Upper lobe of left lung (tissue), 6 donors: ENCODE data around the gene FLNB. TPM values are rescaled to one million over a fixed set of nuclear protein-coding genes. Genes with fewer than 3 reads are reported as not detected.

Experiments
- ATAC-seq, 2 donors: fragments of 200-7000 bp; cut with Tn5 transposase; one replicate each; pipeline ENCODE4 v1.9.1; 2022; ENCODE audit warnings: mild to moderate bottlenecking in 2 of 2, moderate library complexity in 2 of 2; ENCODE audit not compliant: low FRiP score in 2 of 2
- DNase-seq, 2 donors: peaks; one replicate each; pipeline ENCODE4 v3.0.0-alpha.2; 2019 to 2020
- H3K27ac ChIP-seq, 4 donors: fragments of 200-600 bp; sonication (generic); one replicate each; pipeline ENCODE4 v1.5.1; 2016 to 2019
- H3K27me3 ChIP-seq, 4 donors: fragments of 200-600 bp; sonication (generic); one replicate each; pipeline ENCODE4 v1.5.1; 2017 to 2019
- H3K36me3 ChIP-seq, 4 donors: fragments of 200-600 bp; sonication (generic); one replicate each; pipeline ENCODE4 v1.5.1; 2016 to 2019
- H3K4me1 ChIP-seq, 4 donors: fragments of 200-600 bp; sonication (generic); one replicate each; pipeline ENCODE4 v1.5.1; 2018 to 2019
- H3K4me3 ChIP-seq, 4 donors: fragments of 200-600 bp; sonication (generic); one replicate each; pipeline ENCODE4 v1.5.1; 2017 to 2019; ENCODE audit warnings: mild to moderate bottlenecking in 2 of 4, moderate library complexity in 1 of 4
- H3K9me3 ChIP-seq, 4 donors: fragments of 200-600 bp; sonication (generic); one replicate each; pipeline ENCODE4 v1.5.1; 2018 to 2019
- EP300 ChIP-seq, 4 donors: sonication (generic); formaldehyde crosslinking; IDR thresholded peaks; one replicate each; pipeline ENCODE4 v1.5.1; 2017; ENCODE audit warnings: antibody characterized with exemption in 4 of 4, control low read depth in 2 of 4
- POLR2A ChIP-seq, 4 donors: fragments of 450-650 bp; IDR thresholded peaks; one replicate each; pipeline ENCODE4 v1.5.1; 2016 to 2017; ENCODE audit warnings: antibody characterized with exemption in 4 of 4, mild to moderate bottlenecking in 2 of 4
- POLR2AphosphoS5 ChIP-seq, 2 donors: sonication (generic); formaldehyde crosslinking; IDR thresholded peaks; one replicate each; pipeline ENCODE4 v1.5.1; 2017; ENCODE audit warnings: antibody characterized with exemption in 2 of 2
- WGBS, 2 donors: methylation state at CpG; one replicate each; pipeline ENCODE4 v1.1.5; 2017 to 2018; 5-methylcytosine and 5-hydroxymethylcytosine counted together
- total RNA-seq, 6 donors: library from RNA; depleted of rRNA in 4 of 6; stranded (reverse); fragments of >200 nt in 4 of 6; gene quantifications; one replicate each; pipeline versions ENCODE4 v1.1.0 to v1.2.1, GENCODE V29; 2016 to 2021
- TF ChIP-seq, protein P1 (sequence below), 6 experiments: fragments of 450-650 bp in 4 of 6; fragments of 200-600 bp in 2 of 6; sonication (generic) in 2 of 6; IDR thresholded peaks; one replicate each; pipeline ENCODE4 v1.5.1; 2016 to 2019; ENCODE audit warnings: antibody characterized with exemption in 6 of 6
- donor health status: DM: no; HTN: no; CAD: no; lungs with moderate emphysema.
- donor health status: DM: no; HTN: yes; CAD: no; lungs with severe emphysema.

The FLNB gene
- total RNA-seq, 6 donors from 2014 or later = 101 to 193 (median 127) TPM

DNA sequence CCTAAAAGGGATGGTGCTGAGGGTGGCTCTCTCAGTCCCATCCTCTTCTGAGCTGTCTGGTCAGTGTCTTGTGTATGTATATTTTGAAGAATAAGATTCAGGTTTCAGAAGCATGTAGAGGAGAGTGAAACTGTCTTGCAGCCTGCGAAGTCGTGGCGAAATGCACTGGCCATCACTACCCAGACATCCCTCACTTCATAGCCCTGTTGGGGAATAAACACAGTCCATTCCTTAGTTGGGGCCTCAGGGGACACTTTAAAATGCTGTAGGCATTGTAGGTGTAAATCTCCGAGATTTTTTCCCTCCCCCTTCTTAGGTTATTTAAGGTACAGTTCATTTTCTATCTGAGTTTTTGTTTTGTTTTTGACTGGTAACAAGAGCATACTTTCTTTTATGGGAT is 108.8 kb downstream of the FLNB start:
- Histone ChIP-seq H3K4me1 (peaks cover 20 to 41% (median 27%) of the 10 kb centered on the region in 4 donors), H3K9me3 (no peaks in the 10 kb centered on the region), H3K27me3 (no peaks in the 10 kb centered on the region), H3K27ac (peak overlapping the region; percentile 22 to 53 (median 46)), H3K4me3 (no peak overlapping the region), H3K36me3 (peaks cover 0 to 50% (median 29%) of the 10 kb centered on the region in 4 donors)
- DNase-seq (no peak), ATAC-seq (no peak)
- TF ChIP-seq, protein P1, sequence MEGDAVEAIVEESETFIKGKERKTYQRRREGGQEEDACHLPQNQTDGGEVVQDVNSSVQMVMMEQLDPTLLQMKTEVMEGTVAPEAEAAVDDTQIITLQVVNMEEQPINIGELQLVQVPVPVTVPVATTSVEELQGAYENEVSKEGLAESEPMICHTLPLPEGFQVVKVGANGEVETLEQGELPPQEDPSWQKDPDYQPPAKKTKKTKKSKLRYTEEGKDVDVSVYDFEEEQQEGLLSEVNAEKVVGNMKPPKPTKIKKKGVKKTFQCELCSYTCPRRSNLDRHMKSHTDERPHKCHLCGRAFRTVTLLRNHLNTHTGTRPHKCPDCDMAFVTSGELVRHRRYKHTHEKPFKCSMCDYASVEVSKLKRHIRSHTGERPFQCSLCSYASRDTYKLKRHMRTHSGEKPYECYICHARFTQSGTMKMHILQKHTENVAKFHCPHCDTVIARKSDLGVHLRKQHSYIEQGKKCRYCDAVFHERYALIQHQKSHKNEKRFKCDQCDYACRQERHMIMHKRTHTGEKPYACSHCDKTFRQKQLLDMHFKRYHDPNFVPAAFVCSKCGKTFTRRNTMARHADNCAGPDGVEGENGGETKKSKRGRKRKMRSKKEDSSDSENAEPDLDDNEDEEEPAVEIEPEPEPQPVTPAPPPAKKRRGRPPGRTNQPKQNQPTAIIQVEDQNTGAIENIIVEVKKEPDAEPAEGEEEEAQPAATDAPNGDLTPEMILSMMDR (IDR thresholded peaks at IDR 0.05) = no peak
- no peak for TF ChIP-seq EP300 (IDR thresholded peaks at IDR 0.05)
- no peak for TF ChIP-seq POLR2A (IDR thresholded peaks at IDR 0.05)
- TF ChIP-seq POLR2AphosphoS5 (IDR thresholded peaks at IDR 0.05) = no peak
- 61 to 76% methylated on average over 4 of the region's 4 CpGs for WGBS, 2 donors

DNA sequence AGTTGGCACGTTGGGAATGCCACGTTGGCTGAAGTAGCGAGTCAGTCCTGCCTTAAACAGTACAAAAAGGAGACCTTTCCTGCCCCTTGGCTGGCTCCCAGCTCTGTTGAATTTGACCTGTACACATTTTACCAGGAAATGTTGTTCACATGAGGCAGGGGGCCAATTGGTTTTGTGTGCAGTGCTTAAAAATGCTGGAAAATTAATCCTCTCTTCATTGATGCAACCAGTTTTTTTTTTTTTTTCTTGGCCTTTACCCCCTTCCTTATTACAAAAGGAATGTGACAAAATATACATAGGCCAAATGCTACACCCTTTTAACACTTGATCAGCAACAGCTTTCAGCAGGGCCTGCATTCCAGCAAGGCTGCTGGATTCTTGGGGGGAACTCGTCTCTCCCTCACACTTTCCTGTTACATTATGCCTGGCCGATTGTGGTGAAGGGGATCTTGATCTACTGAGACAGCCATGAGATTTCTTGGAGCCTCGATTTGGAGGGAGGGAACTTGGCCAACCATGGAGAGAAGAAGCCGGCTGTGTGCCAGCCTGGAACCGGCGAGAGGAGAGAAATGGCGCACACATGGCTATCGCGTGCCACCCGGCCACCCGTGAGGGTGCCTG is 109.4 kb downstream of the FLNB start:
- Histone ChIP-seq H3K9me3 (no peaks in the 10 kb centered on the region), H3K27ac (peak overlapping the region; percentile 43 to 53 (median 51)), H3K27me3 (no peaks in the 10 kb centered on the region), H3K4me1 (peaks cover 19 to 35% (median 25%) of the 10 kb centered on the region in 4 donors), H3K36me3 (peaks cover 0 to 48% (median 25%) of the 10 kb centered on the region in 4 donors), H3K4me3 (no peak overlapping the region)
- DNase-seq (peak; percentile 45 to 61), ATAC-seq (no peak)
- WGBS, 2 donors = 53 to 60% methylated on average over 14 of the region's 14 CpGs
- TF ChIP-seq EP300 (IDR thresholded peaks at IDR 0.05) = no peak
- TF ChIP-seq, protein P1 (IDR thresholded peaks at IDR 0.05) = no peak
- TF ChIP-seq POLR2AphosphoS5 (IDR thresholded peaks at IDR 0.05) = no peak
- no peak for TF ChIP-seq POLR2A (IDR thresholded peaks at IDR 0.05)

DNA sequence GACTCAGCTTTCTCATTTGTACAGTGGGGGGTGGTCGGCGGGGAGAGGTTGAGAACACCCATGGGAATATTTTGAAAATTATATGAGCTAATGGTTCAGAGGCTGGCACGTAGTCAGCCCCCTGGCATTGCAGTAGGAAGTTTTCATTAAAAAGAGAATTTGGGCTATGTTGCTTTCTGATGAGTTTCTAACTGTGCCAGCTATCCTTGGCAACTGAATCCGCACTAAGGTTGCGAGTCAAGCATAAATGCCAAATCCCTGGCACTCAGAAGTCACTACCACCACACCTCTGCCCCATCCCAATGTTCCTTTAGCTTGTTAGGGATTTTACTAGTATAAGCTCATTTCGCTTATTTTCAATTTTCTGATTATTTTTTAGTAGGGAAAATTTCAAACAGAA is 111.0 kb downstream of the FLNB start:
- ATAC-seq (no peak), DNase-seq (no peak)
- TF ChIP-seq, protein P1 (IDR thresholded peaks at IDR 0.05) = no peak
- no peak for TF ChIP-seq POLR2A (IDR thresholded peaks at IDR 0.05)
- no peak for TF ChIP-seq EP300 (IDR thresholded peaks at IDR 0.05)
- no peak for TF ChIP-seq POLR2AphosphoS5 (IDR thresholded peaks at IDR 0.05)
- Histone ChIP-seq H3K27ac (no peak overlapping the region), H3K36me3 (peaks cover 0 to 52% (median 24%) of the 10 kb centered on the region in 4 donors), H3K27me3 (no peaks in the 10 kb centered on the region), H3K9me3 (no peaks in the 10 kb centered on the region), H3K4me3 (no peak overlapping the region), H3K4me1 (peaks cover 19 to 35% (median 25%) of the 10 kb centered on the region in 4 donors)
- WGBS, 2 donors = 95 to 96% methylated on average over 6 of the region's 6 CpGs

GRCh38 chr3:58120075-58120812 is 112.0 kb downstream of the FLNB start:
- DNase-seq (no peak), ATAC-seq (peak in 1 of 2 donors; percentile 47)
- H3K9me3 ChIP-seq = no peaks in the 10 kb centered on the region
- peaks cover 19 to 35% (median 25%) of the 10 kb centered on the region in 4 donors for H3K4me1 ChIP-seq
- H3K36me3 ChIP-seq = peaks cover 0 to 58% (median 32%) of the 10 kb centered on the region in 4 donors
- no peaks in the 10 kb centered on the region for H3K27me3 ChIP-seq
- H3K27ac ChIP-seq = no peak overlapping the region
- H3K4me3 ChIP-seq = no peak overlapping the region
- no peak for TF ChIP-seq POLR2A (IDR thresholded peaks at IDR 0.05)
- TF ChIP-seq EP300 (IDR thresholded peaks at IDR 0.05) = no peak
- TF ChIP-seq, protein P1 (IDR thresholded peaks at IDR 0.05) = no peak
- no peak for TF ChIP-seq POLR2AphosphoS5 (IDR thresholded peaks at IDR 0.05)
- 28 to 33% methylated on average over 8 to 10 of the region's 10 CpGs for WGBS, 2 donors
